IMR-90 (cell line): Measurements from ENCODE around the gene ROR2. TPM values are rescaled to one million over a fixed set of nuclear protein-coding genes. Genes with fewer than 3 reads are reported as not detected.

Source experiments
- ATAC-seq: fragments of 200-7000 bp; cut with Tn5 transposase; 2 replicates; pipeline ENCODE4 v1.9.1; 2020; ENCODE audit warnings: low read depth, mild to moderate bottlenecking, moderate library complexity
- BruUV-seq: library from RNA; stranded (reverse); fragments of 400-500 nt; replicated peaks from 2 replicates; lab custom pipeline; 2021; lab: Mats Ljungman, UMichigan
- CTCF ChIA-PET: fragments of 300-600 bp; formaldehyde crosslinking; extraction: SDS; loops from one replicate; lab custom pipeline; 2021; ENCODE audit warnings: antibody characterized with exemption; lab: Yijun Ruan, JAX
- POLR2A ChIA-PET: fragments of 300-600 bp; sonication (Branson Sonifier 250); formaldehyde crosslinking; loops from one replicate; lab custom pipeline; 2022; ENCODE audit warnings: antibody characterized with exemption; ENCODE audit not compliant: unreplicated experiment; lab: Charles Lee
- DNase-seq: peaks from one replicate; pipeline ENCODE4 v3.0.0; 2013
- H2AFZ ChIP-seq: replicated peaks from 2 replicates; pipeline ENCODE3; 2013; ENCODE audit warnings: low read length, mild to moderate bottlenecking; ENCODE audit not compliant: poor library complexity
- H2AK5ac ChIP-seq: 2 replicates; pipeline ENCODE4 v1.6.1; 2013; ENCODE audit warnings: low read depth, low read length, inconsistent platforms
- H2AK9ac ChIP-seq: replicated peaks from 2 replicates; pipeline ENCODE3; 2013; ENCODE audit warnings: mild to moderate bottlenecking, low read depth, low read length, moderate library complexity; ENCODE audit not compliant: poor library complexity
- H2BK120ac ChIP-seq: 2 replicates; pipeline ENCODE4 v1.6.1; 2013; ENCODE audit warnings: low read depth, low read length, inconsistent platforms
- H2BK15ac ChIP-seq: 3 replicates; pipeline ENCODE4 v1.6.1; 2013; ENCODE audit warnings: low read depth, low read length, inconsistent platforms
- H2BK20ac ChIP-seq: 2 replicates; pipeline ENCODE4 v1.6.1; 2013; ENCODE audit warnings: low read depth, mild to moderate bottlenecking, inconsistent platforms, low read length, moderate library complexity
- H2BK5ac ChIP-seq: 2 replicates; pipeline ENCODE4 v1.6.1; 2013; ENCODE audit warnings: mild to moderate bottlenecking, low read depth, low read length, inconsistent platforms; ENCODE audit not compliant: poor library complexity, severe bottlenecking
- H3K14ac ChIP-seq: replicated peaks from 2 replicates; pipeline ENCODE4 v1.6.1; 2013; ENCODE audit warnings: low read depth, low read length, inconsistent platforms
- H3K18ac ChIP-seq: 2 replicates; pipeline ENCODE4 v1.6.1; 2013; ENCODE audit warnings: low read depth, low read length, control low read depth
- H3K23ac ChIP-seq: 2 replicates; pipeline ENCODE4 v1.6.1; 2013; ENCODE audit warnings: low read depth, low read length, inconsistent platforms
- H3K27ac ChIP-seq: 2 replicates; pipeline ENCODE4 v1.5.1; 2013; ENCODE audit warnings: mild to moderate bottlenecking, control low read depth, low read length; ENCODE audit not compliant: insufficient read depth
- H3K27me3 ChIP-seq: 2 replicates; pipeline ENCODE4 v1.6.1; 2013; ENCODE audit warnings: low read length; ENCODE audit not compliant: control insufficient read depth, insufficient read depth
- H3K36me3 ChIP-seq: 2 replicates; pipeline ENCODE4 v1.6.1; 2013; ENCODE audit warnings: low read length, mixed read lengths; ENCODE audit not compliant: control insufficient read depth, insufficient read depth
- H3K4ac ChIP-seq: 2 replicates; pipeline ENCODE4 v1.6.1; 2013; ENCODE audit warnings: low read depth, low read length, inconsistent platforms
- H3K4me1 ChIP-seq: 2 replicates; pipeline ENCODE4 v1.6.1; 2013; ENCODE audit warnings: low read length, mixed read lengths; ENCODE audit not compliant: control insufficient read depth, insufficient read depth
- H3K4me2 ChIP-seq: 2 replicates; pipeline ENCODE4 v1.6.1; 2013; ENCODE audit warnings: low read depth, mild to moderate bottlenecking, control low read depth, low read length, moderate library complexity
- H3K4me3 ChIP-seq: 2 replicates; pipeline ENCODE4 v1.5.1; 2013; ENCODE audit warnings: low read depth, mild to moderate bottlenecking, control low read depth, low read length, moderate library complexity; ENCODE audit not compliant: insufficient read depth
- H3K56ac ChIP-seq: 2 replicates; pipeline ENCODE4 v1.6.1; 2013; ENCODE audit warnings: low read length, inconsistent platforms; ENCODE audit not compliant: insufficient read depth; ENCODE audit errors: extremely low read depth
- H3K79me1 ChIP-seq, 2 experiments: 2 replicates each; pipeline ENCODE4 v1.6.1; 2013; ENCODE audit warnings: low read length in 2 of 2, inconsistent platforms in 1 of 2, low read depth in 1 of 2
- H3K9ac ChIP-seq: 2 replicates; pipeline ENCODE4 v1.6.1; 2013; ENCODE audit warnings: low read depth, low read length, control low read depth
- H3K9me1 ChIP-seq: 2 replicates; pipeline ENCODE4 v1.6.1; 2013; ENCODE audit warnings: low read length, inconsistent platforms; ENCODE audit not compliant: insufficient read depth
- H3K9me3 ChIP-seq: 2 replicates; pipeline ENCODE4 v1.6.1; 2013; ENCODE audit warnings: low read length; ENCODE audit not compliant: control insufficient read depth, insufficient read depth
- H4K20me1 ChIP-seq: 2 replicates; pipeline ENCODE4 v1.6.1; 2013; ENCODE audit warnings: low read length, inconsistent platforms; ENCODE audit not compliant: insufficient read depth
- H4K5ac ChIP-seq: 2 replicates; pipeline ENCODE4 v1.6.1; 2013; ENCODE audit warnings: mild to moderate bottlenecking, low read depth, low read length, control low read depth
- H4K8ac ChIP-seq, 2 experiments: 2 replicates each; pipeline ENCODE4 v1.6.1; 2013; ENCODE audit warnings: low read depth in 2 of 2, low read length in 2 of 2, control low read depth in 1 of 2, inconsistent platforms in 1 of 2
- H4K91ac ChIP-seq: 2 replicates; pipeline ENCODE4 v1.6.1; 2013; ENCODE audit warnings: low read depth, low read length, inconsistent platforms; ENCODE audit not compliant: insufficient read depth
- BHLHE40 ChIP-seq: fragments of 150-350 bp; IDR thresholded peaks from 2 replicates; pipeline ENCODE4 v1.6.1; 2016; ENCODE audit warnings: mild to moderate bottlenecking, low read depth, low read length
- CEBPB ChIP-seq: IDR thresholded peaks from 2 replicates; pipeline ENCODE4 v1.6.1; 2012; ENCODE audit warnings: low read depth, low read length, improper control_type of control experiment
- CHD1 ChIP-seq: IDR thresholded peaks from 2 replicates; pipeline ENCODE4 v1.6.1; 2012; ENCODE audit warnings: low read depth, low read length, improper control_type of control experiment
- FOS ChIP-seq: fragments of 150-350 bp; IDR thresholded peaks from 2 replicates; pipeline ENCODE4 v1.6.1; 2016; ENCODE audit warnings: low read depth, low read length
- MAFK ChIP-seq: IDR thresholded peaks from 2 replicates; pipeline ENCODE4 v1.6.1; 2012; ENCODE audit warnings: low read depth, low read length, improper control_type of control experiment
- MAZ ChIP-seq: IDR thresholded peaks from 2 replicates; pipeline ENCODE4 v1.6.1; 2012; ENCODE audit warnings: low read depth, mild to moderate bottlenecking, low read length, improper control_type of control experiment, moderate library complexity, borderline replicate concordance
- MXI1 ChIP-seq: IDR thresholded peaks from 2 replicates; pipeline ENCODE4 v1.6.1; 2012; ENCODE audit warnings: low read depth, mild to moderate bottlenecking, low read length, moderate library complexity, borderline replicate concordance
- NFE2L2 ChIP-seq: fragments of 150-350 bp; IDR thresholded peaks from 2 replicates; pipeline ENCODE4 v1.6.1; 2016; ENCODE audit warnings: low read depth, mild to moderate bottlenecking, low read length
- POLR2A ChIP-seq: IDR thresholded peaks from 2 replicates; pipeline ENCODE4 v1.6.1; 2012; ENCODE audit warnings: mild to moderate bottlenecking, low read depth, low read length
- RAD21 ChIP-seq: IDR thresholded peaks from 2 replicates; pipeline ENCODE4 v1.6.1; 2012; ENCODE audit warnings: low read length, improper control_type of control experiment
- RCOR1 ChIP-seq: IDR thresholded peaks from 2 replicates; pipeline ENCODE4 v1.6.1; 2012; ENCODE audit warnings: mild to moderate bottlenecking, low read length, improper control_type of control experiment; ENCODE audit not compliant: insufficient replicate concordance
- RFX5 ChIP-seq: IDR thresholded peaks from 2 replicates; pipeline ENCODE4 v1.8.0; 2012; ENCODE audit warnings: low read depth, mild to moderate bottlenecking, low read length, moderate library complexity
- SMC3 ChIP-seq: fragments of 150-350 bp; IDR thresholded peaks from 2 replicates; pipeline ENCODE4 v1.6.1; 2016; ENCODE audit warnings: low read depth, mild to moderate bottlenecking, antibody characterized with exemption, low read length, moderate library complexity
- WGBS, 2 experiments: methylation state at CpG; one replicate each; pipeline versions ENCODE4 v1.1.5 to v1.1.7; 2013; ENCODE audit warnings: missing lambda C conversion rate in 2 of 2; ENCODE audit not compliant: insufficient read length in 1 of 2; ENCODE audit errors: extremely low coverage in 2 of 2; 5-methylcytosine and 5-hydroxymethylcytosine counted together
- dilution Hi-C: fragments of 300-500 bp; cut with HindIII; formaldehyde crosslinking; loops from one replicate; pipeline ENCODE4 v1.14.3; 2018; ENCODE audit warnings: low sequenced_read_pairs; ENCODE audit not compliant: unreplicated experiment
- in situ Hi-C: fragments of 300-500 bp; cut with MboI; formaldehyde crosslinking; loops from 3 replicates; pipeline ENCODE4 v1.14.3; 2019; ENCODE audit warnings: low sequenced_read_pairs, inconsistent platforms, mixed read lengths
- intact Hi-C: fragments of 100-400 bp; cut with micrococcal nuclease; formaldehyde crosslinking; loops from 2 replicates; pipeline ENCODE4 v1.10.0; 2022
- polyA plus RNA-seq, 3 experiments: library from polyadenylated mRNA; depleted of rRNA; stranded (reverse); fragments of >200 nt; gene quantifications; 2 replicates each; pipeline ENCODE4 v1.2.3, GENCODE V29; 2012; ENCODE audit warnings: low replicate concordance in 1 of 3
- total RNA-seq: library from RNA; depleted of rRNA; stranded (reverse); fragments of >200 nt; gene quantifications from 2 replicates; pipeline ENCODE4 v1.2.3, GENCODE V29; 2012
- TF ChIP-seq, protein P1 (sequence below): fragments of 150-350 bp; IDR thresholded peaks from 2 replicates; pipeline ENCODE4 v1.6.1; 2016; ENCODE audit warnings: low read depth, mild to moderate bottlenecking, low read length, moderate library complexity, borderline replicate concordance
- TF ChIP-seq, protein P2 (sequence below): fragments of 150-350 bp; IDR thresholded peaks from 2 replicates; pipeline ENCODE4 v1.6.1; 2017; ENCODE audit warnings: mild to moderate bottlenecking, antibody characterized with exemption, low read length, low read depth
- TF ChIP-seq, protein P3 (sequence below): conservative IDR thresholded peaks from 2 replicates; pipeline ENCODE4 v1.5.1; 2012; ENCODE audit warnings: mild to moderate bottlenecking, low read depth, low read length, improper control_type of control experiment

ROR2 gene
- total and polyA plus RNA-seq, 2 of the 4 experiments (the other 2 are of a cell fraction), result 2.3 to 4.8 TPM

DNA sequence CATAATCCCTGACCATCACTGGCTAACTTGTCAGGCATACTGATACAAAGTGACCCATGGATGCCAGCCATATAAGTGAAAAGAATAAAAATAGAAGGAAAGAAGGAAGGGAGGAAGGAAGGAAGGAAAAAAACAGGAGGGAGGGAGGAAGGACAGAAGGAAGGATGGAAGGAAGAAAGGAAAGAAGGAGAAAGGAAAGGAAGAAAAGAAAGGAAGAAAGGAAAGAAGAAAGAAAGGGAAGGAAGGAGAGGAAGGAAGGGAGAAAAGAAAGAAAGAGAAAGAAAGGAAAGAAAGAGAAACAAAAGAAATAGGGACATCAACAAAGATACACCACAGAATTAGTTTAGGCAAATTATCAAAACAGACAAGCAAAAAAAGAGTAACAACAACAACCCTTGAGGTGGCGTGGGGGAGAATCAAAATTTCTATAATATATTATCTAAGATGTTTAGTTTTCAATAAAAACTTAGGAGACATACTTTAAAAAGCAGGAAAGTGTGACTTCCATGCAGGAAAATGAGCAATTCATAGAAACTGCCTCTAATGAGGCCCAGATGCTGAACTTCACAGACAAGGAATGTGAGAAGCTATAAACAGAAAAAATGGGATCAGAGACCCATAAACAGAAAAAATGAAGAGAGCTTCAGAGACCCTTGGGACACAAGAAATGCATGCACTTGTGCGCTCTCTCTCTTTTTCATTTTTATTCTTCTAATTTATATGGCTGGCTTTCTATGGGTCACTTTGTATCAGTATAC, 430.3 kb downstream of the ROR2 start:
- CTCF ChIA-PET, result no interaction called here
- no TSS peak for BruUV-seq
- Histone ChIP-seq H3K4me1 (no peaks in the 10 kb centered on the region), H4K91ac (no peak overlapping the region), H3K9me1 (no peaks in the 10 kb centered on the region), H2BK20ac (no peak overlapping the region), H3K4me3 (no peak overlapping the region), H2BK15ac (no peak overlapping the region), H3K4ac (no peak overlapping the region), H3K9me3 (peaks cover 6% of the 10 kb centered on the region), H3K56ac (no peak overlapping the region), H2AK5ac (no peak overlapping the region), H3K27me3 (no peaks in the 10 kb centered on the region), H3K27ac (no peak overlapping the region), H3K36me3 (no peaks in the 10 kb centered on the region), H2AK9ac (no peak overlapping the region), H2BK120ac (no peak overlapping the region), H3K4me2 (no peak overlapping the region), H3K23ac (no peak overlapping the region), H3K9ac (no peak overlapping the region), H4K8ac (no peak overlapping the region), H4K5ac (no peak overlapping the region), H2AFZ (no peak overlapping the region), H2BK5ac (no peak overlapping the region), H3K18ac (no peak overlapping the region), H3K79me1 (no peaks in the 10 kb centered on the region), H3K14ac (no peak overlapping the region), H4K20me1 (no peaks in the 10 kb centered on the region)
- WGBS, 2 experiments, result no CpG with 5 or more reads among the region's 2 CpGs
- in situ Hi-C loops, result no loop called here
- POLR2A ChIA-PET, result no interaction called here
- no peak for ATAC-seq
- dilution Hi-C loops, result loop anchor here (25.0 kb wide), 1 partner anchor 143 kb away; no protein-coding TSS in a partner anchor
- no peak for DNase-seq
- intact Hi-C loops, result no loop called here
- TF ChIP-seq, protein P1, sequence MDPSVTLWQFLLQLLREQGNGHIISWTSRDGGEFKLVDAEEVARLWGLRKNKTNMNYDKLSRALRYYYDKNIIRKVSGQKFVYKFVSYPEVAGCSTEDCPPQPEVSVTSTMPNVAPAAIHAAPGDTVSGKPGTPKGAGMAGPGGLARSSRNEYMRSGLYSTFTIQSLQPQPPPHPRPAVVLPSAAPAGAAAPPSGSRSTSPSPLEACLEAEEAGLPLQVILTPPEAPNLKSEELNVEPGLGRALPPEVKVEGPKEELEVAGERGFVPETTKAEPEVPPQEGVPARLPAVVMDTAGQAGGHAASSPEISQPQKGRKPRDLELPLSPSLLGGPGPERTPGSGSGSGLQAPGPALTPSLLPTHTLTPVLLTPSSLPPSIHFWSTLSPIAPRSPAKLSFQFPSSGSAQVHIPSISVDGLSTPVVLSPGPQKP, result no peak
- no peak for TF ChIP-seq RAD21
- TF ChIP-seq RFX5, result no peak
- TF ChIP-seq MAZ, result no peak
- no peak for TF ChIP-seq SMC3
- no peak for TF ChIP-seq CEBPB
- TF ChIP-seq, protein P2, sequence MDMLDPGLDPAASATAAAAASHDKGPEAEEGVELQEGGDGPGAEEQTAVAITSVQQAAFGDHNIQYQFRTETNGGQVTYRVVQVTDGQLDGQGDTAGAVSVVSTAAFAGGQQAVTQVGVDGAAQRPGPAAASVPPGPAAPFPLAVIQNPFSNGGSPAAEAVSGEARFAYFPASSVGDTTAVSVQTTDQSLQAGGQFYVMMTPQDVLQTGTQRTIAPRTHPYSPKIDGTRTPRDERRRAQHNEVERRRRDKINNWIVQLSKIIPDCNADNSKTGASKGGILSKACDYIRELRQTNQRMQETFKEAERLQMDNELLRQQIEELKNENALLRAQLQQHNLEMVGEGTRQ, result no peak
- TF ChIP-seq POLR2A, result no peak
- TF ChIP-seq MXI1, result no peak
- no peak for TF ChIP-seq BHLHE40
- no peak for TF ChIP-seq CHD1
- TF ChIP-seq RCOR1, result no peak
- no peak for TF ChIP-seq NFE2L2
- TF ChIP-seq, protein P3, sequence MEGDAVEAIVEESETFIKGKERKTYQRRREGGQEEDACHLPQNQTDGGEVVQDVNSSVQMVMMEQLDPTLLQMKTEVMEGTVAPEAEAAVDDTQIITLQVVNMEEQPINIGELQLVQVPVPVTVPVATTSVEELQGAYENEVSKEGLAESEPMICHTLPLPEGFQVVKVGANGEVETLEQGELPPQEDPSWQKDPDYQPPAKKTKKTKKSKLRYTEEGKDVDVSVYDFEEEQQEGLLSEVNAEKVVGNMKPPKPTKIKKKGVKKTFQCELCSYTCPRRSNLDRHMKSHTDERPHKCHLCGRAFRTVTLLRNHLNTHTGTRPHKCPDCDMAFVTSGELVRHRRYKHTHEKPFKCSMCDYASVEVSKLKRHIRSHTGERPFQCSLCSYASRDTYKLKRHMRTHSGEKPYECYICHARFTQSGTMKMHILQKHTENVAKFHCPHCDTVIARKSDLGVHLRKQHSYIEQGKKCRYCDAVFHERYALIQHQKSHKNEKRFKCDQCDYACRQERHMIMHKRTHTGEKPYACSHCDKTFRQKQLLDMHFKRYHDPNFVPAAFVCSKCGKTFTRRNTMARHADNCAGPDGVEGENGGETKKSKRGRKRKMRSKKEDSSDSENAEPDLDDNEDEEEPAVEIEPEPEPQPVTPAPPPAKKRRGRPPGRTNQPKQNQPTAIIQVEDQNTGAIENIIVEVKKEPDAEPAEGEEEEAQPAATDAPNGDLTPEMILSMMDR, result no peak
- TF ChIP-seq FOS, result no peak
- no peak for TF ChIP-seq MAFK
